Measurements from ENCODE around the gene AHRR.

Gene AHRR

DNA sequence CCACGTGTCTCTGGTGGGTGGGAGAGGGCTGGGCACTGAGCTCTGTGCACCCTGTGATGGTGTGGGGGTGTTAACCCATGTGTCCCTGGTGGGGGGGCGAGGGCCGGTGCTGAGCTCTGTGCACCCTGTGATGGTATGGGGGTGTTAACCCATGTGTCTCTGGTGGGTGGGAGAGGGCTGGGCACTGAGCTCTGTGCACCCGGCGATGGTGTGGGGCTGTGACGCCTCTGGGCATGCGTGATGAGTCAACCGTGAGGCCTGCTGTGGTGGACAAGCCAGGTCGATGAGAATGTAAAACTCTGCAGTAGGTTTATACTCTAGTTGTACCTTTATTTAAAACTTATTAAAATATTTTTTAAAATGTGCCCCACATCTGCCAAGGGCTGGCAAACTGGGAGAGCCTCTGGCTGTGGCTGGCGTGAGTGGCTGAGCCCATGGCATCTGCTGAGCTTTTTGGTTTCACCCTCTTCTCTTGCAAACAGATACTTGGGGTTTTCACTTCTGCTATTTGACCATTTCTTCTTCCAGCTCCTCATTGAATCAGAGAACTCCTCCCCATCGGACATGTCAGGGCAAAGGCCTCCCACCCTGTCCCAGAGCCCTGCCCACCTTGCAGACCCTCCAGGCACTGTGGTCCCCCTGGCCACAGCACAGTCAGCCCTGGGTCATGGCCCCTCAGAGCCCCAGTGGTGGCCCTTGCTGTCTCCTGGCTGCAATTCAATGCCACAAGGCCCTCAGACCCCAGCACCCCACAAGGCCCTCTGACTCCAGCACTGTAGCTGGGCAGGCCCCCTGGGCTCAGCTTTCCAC is 103.0 kb downstream of the AHRR start:
- no peak overlapping the region for H3K27ac ChIP-seq
- TF ChIP-seq, protein P1, sequence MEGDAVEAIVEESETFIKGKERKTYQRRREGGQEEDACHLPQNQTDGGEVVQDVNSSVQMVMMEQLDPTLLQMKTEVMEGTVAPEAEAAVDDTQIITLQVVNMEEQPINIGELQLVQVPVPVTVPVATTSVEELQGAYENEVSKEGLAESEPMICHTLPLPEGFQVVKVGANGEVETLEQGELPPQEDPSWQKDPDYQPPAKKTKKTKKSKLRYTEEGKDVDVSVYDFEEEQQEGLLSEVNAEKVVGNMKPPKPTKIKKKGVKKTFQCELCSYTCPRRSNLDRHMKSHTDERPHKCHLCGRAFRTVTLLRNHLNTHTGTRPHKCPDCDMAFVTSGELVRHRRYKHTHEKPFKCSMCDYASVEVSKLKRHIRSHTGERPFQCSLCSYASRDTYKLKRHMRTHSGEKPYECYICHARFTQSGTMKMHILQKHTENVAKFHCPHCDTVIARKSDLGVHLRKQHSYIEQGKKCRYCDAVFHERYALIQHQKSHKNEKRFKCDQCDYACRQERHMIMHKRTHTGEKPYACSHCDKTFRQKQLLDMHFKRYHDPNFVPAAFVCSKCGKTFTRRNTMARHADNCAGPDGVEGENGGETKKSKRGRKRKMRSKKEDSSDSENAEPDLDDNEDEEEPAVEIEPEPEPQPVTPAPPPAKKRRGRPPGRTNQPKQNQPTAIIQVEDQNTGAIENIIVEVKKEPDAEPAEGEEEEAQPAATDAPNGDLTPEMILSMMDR (conservative IDR thresholded peaks at IDR 0.05): no peak

DNA sequence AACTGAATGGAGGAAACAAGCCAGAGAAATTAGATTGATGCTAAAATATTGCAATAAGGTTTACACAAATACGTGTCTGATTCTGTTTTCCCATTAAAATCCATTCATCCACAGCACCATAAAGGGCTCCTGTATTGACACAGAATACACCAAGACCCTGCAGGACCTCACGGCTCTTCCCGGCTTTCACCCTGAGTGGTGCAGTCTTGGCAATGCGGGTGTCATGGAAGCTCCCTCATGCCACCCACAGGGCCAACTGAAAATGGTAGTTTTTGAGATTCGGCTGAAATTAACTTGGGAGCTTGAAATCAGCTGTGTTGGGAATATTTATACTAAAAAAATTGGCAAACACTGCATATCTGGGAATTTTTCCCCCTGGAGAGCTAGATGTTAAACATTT is 104.2 kb downstream of the AHRR start:
- TF ChIP-seq, protein P1 (conservative IDR thresholded peaks at IDR 0.05): peak; percentile 25
- H3K27ac ChIP-seq: no peak overlapping the region

DNA sequence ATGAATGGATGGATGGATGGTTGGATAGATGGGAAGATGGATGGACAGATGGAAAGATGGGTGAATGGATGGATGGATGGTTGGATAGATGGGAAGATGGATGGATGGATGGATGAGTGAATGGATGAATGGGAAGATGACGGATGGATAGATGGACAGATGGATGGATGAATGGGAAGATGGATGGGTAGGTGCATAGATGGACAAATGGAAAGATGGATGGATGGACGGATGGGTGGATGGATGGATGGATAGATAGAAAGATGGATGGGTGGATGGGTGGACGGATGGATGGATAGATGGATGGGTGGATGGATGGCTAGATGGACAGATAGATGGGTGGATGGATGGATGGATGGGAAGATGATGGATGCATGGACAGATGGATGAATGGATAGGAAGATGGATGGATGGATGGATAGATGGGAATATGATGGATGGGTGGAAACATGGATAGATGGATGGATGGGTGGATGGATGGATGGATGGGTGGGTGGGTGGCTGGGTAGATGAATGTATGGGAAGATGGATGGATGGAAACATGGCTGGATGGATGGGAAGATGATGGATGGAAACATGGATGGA is 105.0 kb downstream of the AHRR start:
- TF ChIP-seq, protein P1 (conservative IDR thresholded peaks at IDR 0.05): no peak
- H3K27ac ChIP-seq: no peak overlapping the region

DNA sequence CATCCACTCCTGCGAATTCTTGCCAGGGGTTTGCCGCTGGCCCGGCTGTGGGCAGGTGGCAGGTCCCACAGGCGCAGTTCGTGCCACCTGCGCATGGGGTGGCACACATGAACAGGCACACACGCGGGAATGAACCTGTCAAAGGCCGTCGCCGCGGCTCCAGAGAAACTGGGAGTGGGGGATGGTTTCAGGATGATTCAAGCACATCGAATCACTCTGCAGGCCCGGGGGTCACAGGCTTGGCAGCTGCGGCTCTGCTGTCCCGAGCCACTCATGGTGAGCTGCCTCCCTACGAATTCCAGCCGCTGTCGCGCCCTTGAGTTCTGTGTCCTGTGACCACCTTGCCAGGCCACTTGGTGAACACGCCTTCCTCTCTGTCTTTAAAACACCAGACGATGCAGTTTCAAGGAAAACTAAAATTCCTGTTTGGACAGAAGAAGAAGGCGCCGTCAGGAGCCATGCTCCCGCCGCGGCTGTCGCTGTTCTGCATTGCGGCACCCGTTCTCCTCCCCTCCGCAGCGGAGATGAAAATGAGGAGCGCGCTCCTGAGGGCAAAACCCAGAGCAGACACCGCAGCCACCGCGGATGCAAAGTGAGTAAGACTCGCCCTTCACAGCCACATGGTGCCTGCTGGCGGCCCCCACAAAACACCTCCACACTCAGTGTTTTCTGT is 106.0 kb downstream of the AHRR start:
- no peak overlapping the region for H3K27ac ChIP-seq
- TF ChIP-seq, protein P1 (conservative IDR thresholded peaks at IDR 0.05): no peak

DNA sequence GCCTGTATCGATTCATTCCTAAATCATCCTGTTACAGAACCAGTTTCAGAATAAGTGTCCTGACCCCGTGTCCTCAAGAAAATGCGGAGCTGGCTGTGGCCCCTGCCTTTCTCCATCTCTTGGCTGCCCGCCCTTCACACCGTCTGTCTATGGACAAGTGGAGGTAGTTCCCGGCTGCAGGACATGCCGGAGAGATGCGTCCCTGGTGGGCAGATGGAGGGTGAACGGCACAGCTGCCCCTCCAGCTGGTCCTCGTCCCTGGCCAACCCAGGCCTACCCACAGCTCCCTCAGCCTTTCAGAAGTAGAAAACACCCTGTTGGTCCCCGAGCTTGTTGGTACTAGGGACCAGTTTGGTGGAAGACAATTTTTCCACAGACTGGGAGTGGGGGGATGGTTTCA is 106.7 kb downstream of the AHRR start:
- H3K27ac ChIP-seq: no peak overlapping the region
- TF ChIP-seq, protein P1 (conservative IDR thresholded peaks at IDR 0.05): no peak

DNA sequence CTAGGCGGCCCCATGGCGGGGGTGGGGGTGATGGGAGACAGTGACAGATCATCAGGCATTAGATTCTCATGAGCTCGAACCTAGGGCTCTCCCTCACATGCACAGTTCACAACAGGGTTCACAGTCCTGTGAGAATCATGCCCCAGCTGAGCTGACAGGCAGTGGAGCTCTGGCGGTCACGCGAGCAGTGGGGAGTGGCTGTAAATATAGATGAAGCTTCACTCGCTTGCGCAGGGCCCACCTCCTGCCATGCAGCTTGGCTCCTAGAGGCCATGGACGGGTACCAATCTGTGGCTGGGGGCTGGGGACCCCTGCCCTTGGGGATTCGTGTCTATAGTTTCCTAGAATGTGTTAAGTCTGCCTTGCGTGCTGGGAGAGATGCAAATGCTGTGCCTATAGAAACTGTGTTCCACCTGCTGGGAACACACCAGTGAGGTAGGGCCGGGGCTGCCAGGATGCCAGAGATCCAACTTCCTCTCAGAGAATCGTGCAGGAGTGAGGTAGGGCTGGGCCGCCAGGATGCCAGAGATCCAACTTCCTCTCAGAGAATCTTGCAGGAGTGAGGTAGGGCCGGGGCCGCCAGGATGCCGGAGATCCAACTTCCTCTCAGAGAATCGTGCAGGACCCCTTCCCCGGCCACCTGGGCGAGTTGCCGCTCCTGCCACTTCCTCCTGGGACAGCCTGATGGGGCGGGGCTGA is 107.4 kb downstream of the AHRR start:
- no peak overlapping the region for H3K27ac ChIP-seq
- TF ChIP-seq, protein P1 (conservative IDR thresholded peaks at IDR 0.05): no peak
